D721Med (cell line): ENCODE results near the gene FGR.
"Not testable (repeated sequence)": the region's sequence is repeated elsewhere in the genome, so short reads cannot be mapped to it uniquely, and the experiment has no call there.

Source experiments
- DNase-seq: peaks from one replicate; pipeline ENCODE4 v3.0.0; 2011; ENCODE audit warnings: low spot score; ENCODE audit not compliant: insufficient read length
- FAIRE-seq: peaks from 2 replicates; lab custom pipeline; 2011; peaks lifted over from hg19 to GRCh38; lab: Jason Lieb, UNC
- CTCF ChIP-seq: IDR thresholded peaks from 2 replicates; pipeline ENCODE4 v1.5.1; 2012; ENCODE audit warnings: mild to moderate bottlenecking, control low read depth; ENCODE audit not compliant: insufficient read depth; ENCODE audit errors: missing control alignments

FGR gene

GRCh38 chr1:27643600-27644368, 8.8 kb upstream of the FGR start:
- no peak for FAIRE-seq

GRCh38 chr1:27640514-27640913, 5.5 kb upstream of the FGR start:
- not testable (repeated sequence) for DNase-seq, FAIRE-seq

More at GRCh38 chr1:27643600-27644368, 8.8 kb upstream of the FGR start:
- peak; percentile 34 for DNase-seq
- TF ChIP-seq CTCF, result peak; percentile 64

GRCh38 chr1:27638805-27639204, 3.8 kb upstream of the FGR start:
- FAIRE-seq, result no peak
- no peak for TF ChIP-seq CTCF
- DNase-seq, result no peak

- TF ChIP-seq CTCF, result no peak
- DNase-seq (no peak), FAIRE-seq (no peak)
Measured at GRCh38 chr1:27638047-27638734, 3.2 kb upstream of the FGR start.

- FAIRE-seq (no peak), DNase-seq (no peak)
- TF ChIP-seq CTCF, result no peak
Measured at GRCh38 chr1:27635396-27636142, 584 bp upstream of the FGR start.

- FAIRE-seq, result no peak
- TF ChIP-seq CTCF, result no peak
- DNase-seq, result no peak
Measured at GRCh38 chr1:27634177-27634984, 604 bp downstream of the FGR start.
